ENCODE data around the gene BRCA2.

DNA sequence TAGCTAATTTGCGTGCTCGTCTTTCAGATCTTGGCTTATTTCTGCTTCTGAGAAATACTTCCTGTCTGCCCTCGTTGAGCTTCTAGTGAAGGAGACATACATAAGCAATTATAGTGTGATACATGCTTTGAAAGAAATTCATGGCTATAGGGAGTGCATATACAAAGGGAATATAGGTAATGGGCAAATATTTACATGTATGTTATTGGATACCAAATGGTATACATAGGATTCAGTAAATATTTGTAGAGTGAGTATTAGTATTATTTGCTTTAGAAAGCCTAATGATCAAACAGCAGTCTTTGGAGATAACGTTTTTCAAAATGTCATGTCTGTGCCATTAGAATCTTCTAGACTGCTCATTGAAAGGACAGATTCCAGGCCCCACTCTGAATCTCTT lies 5.2 kb downstream of the BRCA2 start:
- no peak for TF ChIP-seq POLR2AphosphoS5 (IDR thresholded peaks at IDR 0.05; ENCODE audit: insufficient read depth in 1 of 2, low read depth in 1 of 2)
- TF ChIP-seq, protein P1, sequence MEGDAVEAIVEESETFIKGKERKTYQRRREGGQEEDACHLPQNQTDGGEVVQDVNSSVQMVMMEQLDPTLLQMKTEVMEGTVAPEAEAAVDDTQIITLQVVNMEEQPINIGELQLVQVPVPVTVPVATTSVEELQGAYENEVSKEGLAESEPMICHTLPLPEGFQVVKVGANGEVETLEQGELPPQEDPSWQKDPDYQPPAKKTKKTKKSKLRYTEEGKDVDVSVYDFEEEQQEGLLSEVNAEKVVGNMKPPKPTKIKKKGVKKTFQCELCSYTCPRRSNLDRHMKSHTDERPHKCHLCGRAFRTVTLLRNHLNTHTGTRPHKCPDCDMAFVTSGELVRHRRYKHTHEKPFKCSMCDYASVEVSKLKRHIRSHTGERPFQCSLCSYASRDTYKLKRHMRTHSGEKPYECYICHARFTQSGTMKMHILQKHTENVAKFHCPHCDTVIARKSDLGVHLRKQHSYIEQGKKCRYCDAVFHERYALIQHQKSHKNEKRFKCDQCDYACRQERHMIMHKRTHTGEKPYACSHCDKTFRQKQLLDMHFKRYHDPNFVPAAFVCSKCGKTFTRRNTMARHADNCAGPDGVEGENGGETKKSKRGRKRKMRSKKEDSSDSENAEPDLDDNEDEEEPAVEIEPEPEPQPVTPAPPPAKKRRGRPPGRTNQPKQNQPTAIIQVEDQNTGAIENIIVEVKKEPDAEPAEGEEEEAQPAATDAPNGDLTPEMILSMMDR (IDR thresholded peaks at IDR 0.05), result no peak

All from vagina (tissue), 2 donors.